MM.1S (cell line): Measurements from ENCODE around the gene SHC3.

Experiments
- DNase-seq: peaks from one replicate; pipeline ENCODE4 v3.0.0-alpha.2; 2015
- H2AFZ ChIP-seq: fragments of 300-600 bp; sonication (generic); 2 replicates; pipeline ENCODE4 v1.6.0; 2016; ENCODE audit warnings: antibody characterized with exemption, low read length
- H3F3A ChIP-seq: fragments of 300-600 bp; sonication (generic); 2 replicates; pipeline ENCODE4 v1.6.1; 2016; ENCODE audit warnings: mild to moderate bottlenecking, antibody characterized with exemption, low read length, moderate library complexity, mixed read lengths; ENCODE audit not compliant: insufficient read depth
- H3K27ac ChIP-seq: fragments of 300-600 bp; sonication (generic); 2 replicates; pipeline ENCODE4 v1.5.1; 2016; ENCODE audit warnings: mild to moderate bottlenecking, low read length
- H3K27me3 ChIP-seq: fragments of 300-600 bp; sonication (generic); replicated peaks from 2 replicates; pipeline ENCODE4 v1.6.0; 2016; ENCODE audit warnings: low read length; ENCODE audit not compliant: insufficient read depth
- H3K36me3 ChIP-seq: fragments of 300-600 bp; sonication (generic); replicated peaks from 2 replicates; pipeline ENCODE4 v1.6.1; 2016; ENCODE audit warnings: mild to moderate bottlenecking, low read length, mixed read lengths; ENCODE audit not compliant: insufficient read depth
- H3K4me1 ChIP-seq: fragments of 300-600 bp; sonication (generic); 2 replicates; pipeline ENCODE4 v1.6.1; 2016; ENCODE audit warnings: low read length, mixed read lengths
- H3K4me2 ChIP-seq: fragments of 300-600 bp; sonication (generic); 2 replicates; pipeline ENCODE4 v1.6.0; 2016; ENCODE audit warnings: low read depth, low read length
- H3K4me3 ChIP-seq: fragments of 300-600 bp; sonication (generic); 2 replicates; pipeline ENCODE4 v1.5.1; 2016; ENCODE audit warnings: low read length, mixed read lengths
- H3K79me2 ChIP-seq: fragments of 300-600 bp; sonication (generic); 2 replicates; pipeline ENCODE4 v1.6.1; 2016; ENCODE audit warnings: mixed run types, low read length, mixed read lengths
- H3K9ac ChIP-seq: fragments of 300-600 bp; sonication (generic); 2 replicates; pipeline ENCODE4 v1.6.1; 2016; ENCODE audit warnings: low read length, mixed read lengths
- H3K9me2 ChIP-seq: fragments of 300-600 bp; sonication (generic); replicated peaks from 2 replicates; pipeline ENCODE4 v1.6.1; 2016; ENCODE audit warnings: mild to moderate bottlenecking, low read length, mixed read lengths; ENCODE audit not compliant: insufficient read depth
- H3K9me3 ChIP-seq: fragments of 300-600 bp; sonication (generic); replicated peaks from 2 replicates; pipeline ENCODE4 v1.6.1; 2016; ENCODE audit warnings: mild to moderate bottlenecking, low read length, mixed read lengths; ENCODE audit not compliant: insufficient read depth
- H4K20me1 ChIP-seq: fragments of 300-600 bp; sonication (generic); 2 replicates; pipeline ENCODE4 v1.6.1; 2016; ENCODE audit warnings: mild to moderate bottlenecking, low read length, moderate library complexity, mixed read lengths; ENCODE audit not compliant: insufficient read depth
- EZH2 ChIP-seq: fragments of 300-600 bp; sonication (generic); optimal IDR thresholded peaks from 2 replicates; pipeline ENCODE3; 2017; ENCODE audit warnings: low read depth, mild to moderate bottlenecking, antibody characterized with exemption, low read length, mixed read lengths
- EZH2phosphoT487 ChIP-seq: fragments of 300-600 bp; sonication (generic); IDR thresholded peaks from 2 replicates; pipeline ENCODE4 v1.6.1; 2018; ENCODE audit warnings: antibody characterized with exemption, low read length
- TF ChIP-seq, protein P1 (sequence below): fragments of 300-600 bp; sonication (generic); IDR thresholded peaks from 2 replicates; pipeline ENCODE4 v1.5.1; 2016; ENCODE audit warnings: antibody characterized with exemption, low read length, mixed read lengths

SHC3 gene, protein sequence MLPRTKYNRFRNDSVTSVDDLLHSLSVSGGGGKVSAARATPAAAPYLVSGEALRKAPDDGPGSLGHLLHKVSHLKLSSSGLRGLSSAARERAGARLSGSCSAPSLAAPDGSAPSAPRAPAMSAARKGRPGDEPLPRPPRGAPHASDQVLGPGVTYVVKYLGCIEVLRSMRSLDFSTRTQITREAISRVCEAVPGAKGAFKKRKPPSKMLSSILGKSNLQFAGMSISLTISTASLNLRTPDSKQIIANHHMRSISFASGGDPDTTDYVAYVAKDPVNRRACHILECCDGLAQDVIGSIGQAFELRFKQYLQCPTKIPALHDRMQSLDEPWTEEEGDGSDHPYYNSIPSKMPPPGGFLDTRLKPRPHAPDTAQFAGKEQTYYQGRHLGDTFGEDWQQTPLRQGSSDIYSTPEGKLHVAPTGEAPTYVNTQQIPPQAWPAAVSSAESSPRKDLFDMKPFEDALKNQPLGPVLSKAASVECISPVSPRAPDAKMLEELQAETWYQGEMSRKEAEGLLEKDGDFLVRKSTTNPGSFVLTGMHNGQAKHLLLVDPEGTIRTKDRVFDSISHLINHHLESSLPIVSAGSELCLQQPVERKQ

DNA sequence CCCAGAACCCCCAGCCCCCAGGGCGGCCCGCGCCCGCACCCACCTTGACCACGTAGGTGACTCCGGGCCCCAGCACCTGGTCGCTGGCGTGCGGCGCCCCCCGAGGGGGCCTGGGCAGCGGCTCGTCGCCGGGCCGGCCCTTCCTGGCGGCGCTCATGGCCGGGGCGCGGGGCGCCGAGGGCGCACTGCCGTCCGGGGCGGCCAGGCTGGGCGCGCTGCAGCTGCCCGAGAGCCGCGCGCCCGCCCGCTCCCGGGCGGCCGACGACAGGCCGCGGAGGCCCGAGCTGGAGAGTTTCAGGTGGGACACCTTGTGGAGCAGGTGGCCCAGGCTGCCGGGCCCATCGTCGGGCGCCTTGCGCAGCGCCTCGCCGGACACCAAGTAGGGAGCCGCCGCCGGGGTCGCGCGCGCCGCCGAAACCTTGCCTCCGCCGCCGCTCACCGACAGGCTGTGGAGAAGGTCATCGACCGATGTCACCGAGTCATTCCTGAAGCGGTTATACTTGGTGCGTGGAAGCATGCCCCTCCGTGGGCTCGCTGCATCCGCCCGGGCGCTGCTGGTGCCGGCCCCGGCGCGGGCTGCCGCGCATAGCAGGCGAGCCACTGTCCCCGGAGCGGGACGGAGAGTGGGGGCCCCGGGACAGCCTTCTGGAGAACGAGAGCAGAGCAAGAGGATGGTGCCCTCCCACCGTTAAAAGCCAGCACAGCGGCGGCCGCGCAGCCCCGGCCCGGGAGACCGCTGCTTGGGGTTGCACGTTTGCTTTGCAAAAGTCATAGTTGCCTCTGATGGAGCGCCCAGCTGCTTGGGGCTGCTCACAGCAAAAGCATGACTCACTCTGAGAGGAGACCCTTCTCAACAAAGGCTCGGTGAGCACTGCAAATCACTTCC lies at the start of gene SHC3:
Gene SHC3, minus strand, starts transcription at position 875 of the 886 bp plus-strand sequence. Its CDS starts 358 bp downstream, at position 517.
- DNase-seq, result no peak
- peak within 1 kb of the TSS; percentile 31; the same call in 1 of the 2 replicates for H3K4me3 ChIP-seq
- H3K27ac ChIP-seq, result no peak within 1 kb of the TSS
- no peaks in the 10 kb centered on the region for H3F3A ChIP-seq
- no peaks in the 10 kb centered on the region for H4K20me1 ChIP-seq
- no peaks in the 10 kb centered on the region for H3K4me1 ChIP-seq
- H3K9me3 ChIP-seq, result no peaks in the 10 kb centered on the region
- TF ChIP-seq EZH2phosphoT487, result no peak
- TF ChIP-seq, protein P1, sequence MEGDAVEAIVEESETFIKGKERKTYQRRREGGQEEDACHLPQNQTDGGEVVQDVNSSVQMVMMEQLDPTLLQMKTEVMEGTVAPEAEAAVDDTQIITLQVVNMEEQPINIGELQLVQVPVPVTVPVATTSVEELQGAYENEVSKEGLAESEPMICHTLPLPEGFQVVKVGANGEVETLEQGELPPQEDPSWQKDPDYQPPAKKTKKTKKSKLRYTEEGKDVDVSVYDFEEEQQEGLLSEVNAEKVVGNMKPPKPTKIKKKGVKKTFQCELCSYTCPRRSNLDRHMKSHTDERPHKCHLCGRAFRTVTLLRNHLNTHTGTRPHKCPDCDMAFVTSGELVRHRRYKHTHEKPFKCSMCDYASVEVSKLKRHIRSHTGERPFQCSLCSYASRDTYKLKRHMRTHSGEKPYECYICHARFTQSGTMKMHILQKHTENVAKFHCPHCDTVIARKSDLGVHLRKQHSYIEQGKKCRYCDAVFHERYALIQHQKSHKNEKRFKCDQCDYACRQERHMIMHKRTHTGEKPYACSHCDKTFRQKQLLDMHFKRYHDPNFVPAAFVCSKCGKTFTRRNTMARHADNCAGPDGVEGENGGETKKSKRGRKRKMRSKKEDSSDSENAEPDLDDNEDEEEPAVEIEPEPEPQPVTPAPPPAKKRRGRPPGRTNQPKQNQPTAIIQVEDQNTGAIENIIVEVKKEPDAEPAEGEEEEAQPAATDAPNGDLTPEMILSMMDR, result no peak
- TF ChIP-seq EZH2, result no peak
- peak within 1 kb of the TSS; percentile 25; the same call in 1 of the 2 replicates for H2AFZ ChIP-seq
- H3K27me3 ChIP-seq, result no peaks in the 10 kb centered on the region
- no peaks in the 10 kb centered on the region for H3K36me3 ChIP-seq
- H3K79me2 ChIP-seq, result no peaks in the 10 kb centered on the region
- H3K9me2 ChIP-seq, result no peaks in the 10 kb centered on the region
- no peak within 1 kb of the TSS for H3K9ac ChIP-seq
- peak within 1 kb of the TSS; percentile 60 for H3K4me2 ChIP-seq

DNA sequence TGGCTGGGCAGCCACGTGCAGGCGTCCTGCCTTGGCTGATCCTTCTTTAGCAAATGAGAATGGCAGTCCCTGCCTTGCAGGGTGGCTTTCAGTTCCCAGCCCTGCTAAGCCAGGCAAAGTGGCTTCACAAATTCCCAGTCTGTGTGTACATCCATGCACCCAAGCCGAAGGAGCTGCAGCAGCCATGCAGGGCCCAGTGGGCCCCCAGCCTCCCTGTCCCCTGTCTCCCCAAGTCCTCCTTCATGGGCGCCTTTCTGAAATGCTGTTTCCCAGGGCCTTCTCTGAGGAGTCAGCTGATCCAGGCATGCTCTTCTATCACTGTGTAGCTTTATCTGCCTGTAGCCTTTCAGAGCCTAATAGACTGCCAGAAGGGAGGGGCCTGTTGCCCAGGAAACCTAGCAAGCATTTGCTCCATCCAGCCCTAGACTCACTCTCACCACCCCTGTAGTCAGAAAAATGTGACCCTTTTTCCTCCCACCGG lies 47.4 kb upstream of the SHC3 start:
- no peaks in the 10 kb centered on the region for H3K36me3 ChIP-seq
- H3K9me2 ChIP-seq, result no peaks in the 10 kb centered on the region
- H3K4me2 ChIP-seq, result no peak overlapping the region

DNA sequence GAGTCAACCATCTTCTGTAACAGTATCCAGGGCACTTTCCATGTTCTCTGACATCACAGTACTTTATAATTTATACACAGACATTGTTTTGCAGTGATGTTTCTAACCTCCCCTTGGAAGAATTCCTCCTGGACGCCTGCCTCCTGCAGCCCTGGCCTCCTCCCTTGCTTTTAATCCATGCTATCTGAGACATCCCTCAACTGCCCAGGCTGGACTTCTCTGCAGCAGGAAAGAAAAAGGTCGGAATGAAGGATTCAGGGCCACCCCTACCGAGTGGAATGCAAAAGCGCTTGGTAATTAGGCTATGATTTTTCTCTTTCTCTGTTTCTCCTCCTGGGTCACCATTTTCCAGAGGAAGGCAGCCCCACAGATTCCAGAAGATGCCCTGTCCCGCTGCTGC lies 47.0 kb upstream of the SHC3 start:
- Histone ChIP-seq H3K4me1 (no peaks in the 10 kb centered on the region), H4K20me1 (no peaks in the 10 kb centered on the region), H3K4me3 (no peak overlapping the region), H3K27ac (no peak overlapping the region), H3K9me3 (no peaks in the 10 kb centered on the region), H3K27me3 (peaks cover 5% of the 10 kb centered on the region), H3K9me2 (no peaks in the 10 kb centered on the region), H3F3A (no peaks in the 10 kb centered on the region), H3K4me2 (no peak overlapping the region), H3K9ac (no peak overlapping the region), H3K79me2 (no peaks in the 10 kb centered on the region), H3K36me3 (no peaks in the 10 kb centered on the region), H2AFZ (no peak overlapping the region)
- DNase-seq, result no peak
- TF ChIP-seq, protein P1, result no peak
- TF ChIP-seq EZH2, result no peak
- no peak for TF ChIP-seq EZH2phosphoT487

More for the DNA sequence above, 47.4 kb upstream of the SHC3 start:
- Histone ChIP-seq H3F3A (no peaks in the 10 kb centered on the region), H3K9me3 (no peaks in the 10 kb centered on the region), H3K27ac (no peak overlapping the region), H2AFZ (no peak overlapping the region), H3K9ac (no peak overlapping the region), H3K27me3 (peaks cover 5% of the 10 kb centered on the region), H3K4me1 (no peaks in the 10 kb centered on the region), H3K79me2 (no peaks in the 10 kb centered on the region), H3K4me3 (no peak overlapping the region), H4K20me1 (no peaks in the 10 kb centered on the region)
- no peak for DNase-seq
- TF ChIP-seq EZH2phosphoT487 (no peak), EZH2 (no peak)
- TF ChIP-seq, protein P1, result no peak
